GM19193 (cell line): Measurements from ENCODE around the gene IL17B.

Experiments used
- POLR2A ChIP-seq: IDR thresholded peaks from 4 replicates; pipeline ENCODE4 v1.6.1; 2011; ENCODE audit not compliant: insufficient read depth, insufficient read length; ENCODE audit errors: extremely low read depth

Gene IL17B

DNA sequence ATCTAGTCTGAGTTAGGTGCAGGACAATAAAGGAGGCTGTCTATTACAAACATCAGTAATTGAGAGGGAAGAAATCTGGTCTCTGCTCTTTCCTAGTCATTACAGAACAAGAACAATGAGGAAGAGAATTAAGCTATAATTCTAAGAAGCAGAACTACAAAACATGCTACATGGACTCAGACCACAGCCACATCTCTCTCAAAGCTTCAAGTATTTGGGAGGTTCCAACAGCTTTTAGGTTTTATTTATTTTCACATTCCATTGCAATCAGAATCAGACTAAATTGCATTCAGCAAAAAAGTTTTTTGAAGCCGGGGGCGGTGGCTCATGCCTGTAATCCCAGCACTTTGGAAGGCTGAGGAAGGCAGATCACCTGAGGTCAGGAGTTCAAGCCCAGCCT, 34.9 kb downstream of the IL17B start:
- TF ChIP-seq POLR2A: no peak

DNA sequence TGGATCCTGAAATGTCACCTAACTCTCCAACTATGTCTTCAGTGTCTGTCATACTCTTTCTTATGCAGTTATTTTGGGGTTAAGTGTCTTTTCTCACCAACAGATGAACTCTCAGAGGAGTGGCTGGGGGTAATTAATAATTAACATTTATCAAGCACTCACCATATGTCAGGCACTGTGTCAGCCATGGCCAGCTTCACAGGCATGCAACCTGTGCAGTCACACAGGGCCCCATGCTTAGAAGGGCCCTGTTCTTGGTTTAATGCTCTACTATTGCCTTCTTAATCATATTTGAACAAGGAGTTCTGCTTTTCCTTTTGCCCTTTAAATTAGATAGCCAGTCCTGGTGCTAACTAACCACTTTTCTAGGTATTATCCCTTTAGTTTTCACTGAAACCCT, 37.2 kb downstream of the IL17B start:
- TF ChIP-seq POLR2A: no peak

DNA sequence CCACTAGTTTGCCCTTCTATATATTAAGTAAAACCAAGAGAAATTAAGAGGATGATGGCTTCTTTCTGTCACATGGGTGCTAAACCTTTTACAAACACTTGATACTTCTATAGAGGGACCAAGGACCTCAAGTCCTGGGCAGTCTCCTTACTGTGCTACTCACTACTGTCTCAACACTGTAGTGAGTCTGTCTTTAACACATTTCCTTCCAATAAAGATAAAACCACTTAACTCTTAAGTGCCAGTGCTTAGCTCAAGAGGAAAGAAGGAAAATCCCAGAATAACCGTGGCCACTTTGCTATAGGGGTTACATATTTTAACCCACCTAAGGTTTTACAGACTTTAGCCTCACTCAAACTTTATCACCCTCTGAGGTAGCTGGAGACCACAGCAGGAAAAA, 38.2 kb downstream of the IL17B start:
- no peak for TF ChIP-seq POLR2A

DNA sequence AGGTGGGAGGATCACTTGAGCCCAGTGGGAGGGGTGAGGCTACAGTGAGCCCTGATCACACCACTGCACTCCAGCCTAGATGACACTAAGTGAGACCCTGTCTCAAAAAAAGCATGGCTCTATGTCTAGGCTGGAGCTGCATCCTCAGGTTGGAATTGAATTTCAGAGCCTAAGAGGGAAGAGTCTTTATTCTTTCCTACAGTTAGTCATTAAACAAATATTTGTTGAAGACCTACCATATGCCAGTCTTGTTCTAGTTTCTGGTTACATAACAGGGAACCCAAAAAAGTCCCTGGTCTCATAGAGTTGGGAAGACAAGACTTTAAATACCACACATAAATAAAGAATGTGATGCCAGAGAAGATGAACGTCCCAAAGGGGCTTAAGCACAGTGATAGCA, 40.7 kb downstream of the IL17B start:
- no peak for TF ChIP-seq POLR2A

DNA sequence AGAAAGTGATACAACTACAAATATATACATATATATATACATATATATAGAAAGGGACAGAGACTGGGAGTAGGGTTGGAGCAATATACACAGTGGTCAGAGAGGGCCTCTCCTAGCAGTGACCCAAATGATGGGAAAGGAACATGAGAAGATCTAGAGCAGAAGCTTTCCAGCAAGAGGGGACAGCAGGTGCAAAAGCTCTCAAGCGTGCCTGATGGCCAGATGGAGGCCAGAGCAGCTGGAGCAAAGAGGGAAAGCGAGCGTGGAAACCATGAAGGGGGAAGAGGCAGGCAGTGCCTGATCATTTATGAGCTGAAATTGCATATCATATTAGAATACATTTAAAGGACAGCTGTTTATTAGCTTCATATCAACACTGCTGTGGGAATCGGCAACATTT, 41.4 kb downstream of the IL17B start:
- no peak for TF ChIP-seq POLR2A

DNA sequence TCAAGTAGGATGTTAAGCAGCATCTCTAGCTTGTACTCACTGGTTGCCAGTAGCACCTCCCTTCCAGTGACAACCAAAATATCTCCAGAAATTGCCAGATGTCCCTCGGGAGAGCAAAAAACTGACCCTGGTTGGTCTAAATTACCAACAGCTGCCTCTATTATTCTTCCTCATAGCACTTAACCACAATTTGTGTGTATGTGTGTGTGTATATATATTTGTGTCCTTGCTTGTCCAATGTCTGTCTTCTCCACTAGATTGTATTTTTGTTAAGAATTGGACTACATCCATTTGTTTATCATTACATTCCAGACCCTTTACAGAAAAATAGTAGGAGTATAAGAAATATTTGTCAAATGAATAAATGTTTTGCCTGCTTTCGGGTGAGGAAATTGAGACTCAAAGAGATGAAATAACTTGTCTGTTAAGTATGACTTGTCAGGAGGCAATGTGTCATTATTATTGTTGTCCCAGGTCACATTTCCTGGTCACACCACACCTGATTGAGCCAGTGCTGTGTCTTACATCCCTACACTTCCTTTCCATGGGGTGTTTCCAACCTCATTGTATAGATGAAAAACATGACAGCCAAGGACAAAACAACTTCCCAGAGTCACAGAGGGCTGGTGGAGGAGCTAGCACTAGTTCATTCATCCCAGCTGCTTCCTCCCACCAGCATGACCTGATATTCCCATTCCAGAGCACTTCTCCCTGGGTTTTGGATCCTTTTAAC, 45.2 kb downstream of the IL17B start:
- TF ChIP-seq POLR2A: no peak

DNA sequence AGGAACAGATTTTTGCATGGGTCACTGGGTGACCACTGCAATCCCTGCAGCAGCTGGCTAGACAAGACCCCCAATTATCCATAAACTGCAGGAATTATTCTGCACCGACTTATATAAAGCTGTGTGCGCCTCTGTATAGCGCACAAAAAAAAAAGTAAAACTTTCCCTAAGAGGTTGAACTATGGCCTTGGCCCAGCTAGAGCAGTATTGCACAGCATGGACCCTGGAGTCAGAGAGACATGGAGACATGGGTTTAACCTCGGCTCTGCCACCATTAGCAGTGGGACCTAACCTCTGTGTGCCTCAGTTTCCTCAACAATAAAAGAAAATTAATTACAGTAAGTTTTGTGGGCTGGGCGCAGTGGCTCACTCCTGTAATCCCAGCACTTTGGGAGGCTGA, 50.9 kb downstream of the IL17B start:
- no peak for TF ChIP-seq POLR2A

DNA sequence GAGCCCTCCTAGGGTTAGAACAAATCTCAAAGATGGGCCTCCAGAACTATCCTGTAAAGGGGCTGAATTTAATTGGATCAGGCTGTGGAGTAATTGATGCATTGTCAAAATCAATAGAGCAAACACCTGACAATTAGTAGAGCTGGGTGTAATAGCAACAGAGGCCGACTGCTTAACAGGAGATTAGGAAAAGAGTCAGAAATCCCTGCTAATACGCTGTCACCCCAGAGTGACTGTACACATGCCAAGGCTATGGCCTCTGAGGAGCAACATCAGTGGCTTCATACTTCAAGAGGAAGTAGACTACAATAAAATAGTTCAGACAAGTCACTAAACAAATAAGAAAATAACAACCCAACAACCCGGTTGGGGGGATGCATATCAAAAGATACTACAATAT, 52.5 kb downstream of the IL17B start:
- TF ChIP-seq POLR2A: no peak

DNA sequence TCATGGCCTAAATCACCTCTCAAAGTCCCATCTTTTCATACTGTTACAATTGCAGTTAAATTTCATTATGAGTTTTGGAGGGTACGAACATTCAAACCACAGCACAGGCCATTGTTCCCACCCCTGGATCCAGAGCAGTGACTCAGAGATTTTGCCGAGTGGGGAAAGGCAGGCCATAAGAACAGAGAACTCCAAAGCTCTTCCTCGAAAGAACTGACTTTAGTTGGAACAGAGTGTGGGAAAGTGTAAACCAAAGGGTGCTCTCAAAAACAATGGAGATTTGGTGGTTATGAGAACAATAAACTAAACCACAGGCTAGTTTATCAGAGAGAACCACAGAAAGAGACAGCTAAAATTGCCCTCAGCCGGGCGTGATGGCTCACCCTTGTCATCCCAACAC, 53.2 kb downstream of the IL17B start:
- TF ChIP-seq POLR2A: no peak

DNA sequence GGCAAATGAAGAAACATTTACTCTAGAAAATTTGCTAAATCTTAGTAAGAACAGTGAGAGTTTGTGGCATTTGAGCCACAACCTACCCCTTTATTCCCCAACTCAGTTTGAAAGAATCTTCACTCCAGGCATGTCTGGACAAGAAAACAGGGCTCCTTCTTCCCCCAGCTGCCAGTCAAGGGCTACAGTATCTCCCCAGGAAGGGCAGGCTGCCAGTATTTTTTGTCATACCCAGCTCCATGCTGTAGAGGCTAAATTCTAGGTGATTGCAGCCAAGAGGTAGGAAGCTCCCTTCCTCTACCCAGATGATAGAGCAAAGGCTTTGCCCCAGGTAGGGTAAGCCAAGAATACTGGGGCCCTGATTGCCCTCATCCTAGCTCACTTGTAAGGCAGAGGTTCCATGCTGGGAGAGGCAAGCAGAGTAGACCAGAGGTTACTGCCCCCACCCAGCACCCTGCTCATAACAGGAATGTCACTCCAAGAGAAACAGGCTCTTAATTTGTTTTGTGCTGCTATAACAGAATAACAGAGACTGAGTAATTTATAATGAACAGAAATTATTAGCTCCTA, 53.8 kb downstream of the IL17B start:
- no peak for TF ChIP-seq POLR2A

DNA sequence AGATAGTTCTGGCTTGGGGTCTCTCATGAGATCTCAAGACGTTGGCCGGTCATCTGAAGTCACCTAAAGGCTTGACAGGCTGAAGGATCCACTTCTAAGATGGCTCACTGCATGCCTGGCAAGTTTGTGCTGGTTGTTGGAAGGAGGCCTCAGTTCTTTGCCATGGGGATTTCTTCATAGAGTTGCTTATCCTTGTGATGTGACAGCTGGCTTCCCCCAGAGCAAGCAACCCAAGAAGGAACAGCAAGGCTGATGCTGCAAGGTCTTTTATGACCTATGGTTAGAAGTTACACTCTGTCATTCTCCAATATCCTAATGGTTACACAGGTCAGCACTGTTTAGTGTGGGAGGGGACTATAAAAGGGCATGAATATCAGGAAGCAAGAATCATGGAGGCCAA, 54.5 kb downstream of the IL17B start:
- no peak for TF ChIP-seq POLR2A
